T-cell (primary cell): ENCODE measurements around the gene TMC2. TPM values are rescaled to one million over a fixed set of nuclear protein-coding genes. Genes with fewer than 3 reads are reported as not detected.
"Not testable (repeated sequence)": the region's sequence is repeated elsewhere in the genome, so short reads cannot be mapped to it uniquely, and the experiment has no call there.

Experiments used
- ATAC-seq, 4 experiments: fragments of 200-7000 bp in 3 of 4; fragments of 150-1000 bp in 1 of 4; cut with Tn5 transposase; replicated peaks in 1 of 4; 1 replicate in 3 of 4; 2 replicates in 1 of 4; pipeline ENCODE4 v1.10.0; 2021; ENCODE audit warnings: moderate library complexity in 3 of 4, mild to moderate bottlenecking in 2 of 4, moderate number of reproducible peaks in 1 of 4
- CTCF ChIA-PET, 2 donors: fragments of 300-600 bp; sonication (Branson Sonifier 250); formaldehyde crosslinking; loops; one replicate each; lab custom pipeline; 2022; ENCODE audit warnings: antibody characterized with exemption in 2 of 2; lab: Charles Lee
- POLR2A ChIA-PET, 2 donors: fragments of 300-600 bp; sonication (Branson Sonifier 250); formaldehyde crosslinking; loops; one replicate each; lab custom pipeline; 2022; ENCODE audit warnings: antibody characterized with exemption in 2 of 2; lab: Charles Lee
- DNase-seq, 35 experiments: peaks; one replicate each; pipeline versions ENCODE4 v3.0.0 to v3.0.0-alpha.2; 2013 to 2023
- H3K27ac ChIP-seq: one replicate; pipeline ENCODE4 v1.5.1; 2013; ENCODE audit warnings: low read length
- H3K27me3 ChIP-seq, 2 experiments: replicated peaks in 1 of 2; 1 replicate in 1 of 2; 2 replicates in 1 of 2; pipeline versions ENCODE4 v1.6.1 to v1.7.0; 2013; ENCODE audit warnings: low read length in 1 of 2, mixed read lengths in 1 of 2; ENCODE audit not compliant: control insufficient read depth in 2 of 2, insufficient read depth in 2 of 2; ENCODE audit errors: extremely low read depth in 1 of 2
- H3K36me3 ChIP-seq, 2 donors: 1 replicate in 1 of 2; 2 replicates in 1 of 2; pipeline versions ENCODE4 v1.6.1 to v1.7.0; 2013; ENCODE audit warnings: low read length in 1 of 2; ENCODE audit not compliant: control insufficient read depth in 2 of 2, insufficient read depth in 1 of 2; ENCODE audit errors: extremely low read depth in 1 of 2
- H3K4me1 ChIP-seq, 2 experiments: 1 replicate in 1 of 2; 2 replicates in 1 of 2; pipeline versions ENCODE4 v1.6.1 to v1.7.0; 2013; ENCODE audit warnings: low read length in 2 of 2, mixed read lengths in 1 of 2; ENCODE audit not compliant: insufficient read depth in 2 of 2, control insufficient read depth in 1 of 2; ENCODE audit errors: extremely low read depth in 1 of 2
- H3K4me3 ChIP-seq, 2 donors: 1 replicate in 1 of 2; 2 replicates in 1 of 2; pipeline versions ENCODE4 v1.5.1 to v1.7.0; 2013; ENCODE audit warnings: mild to moderate bottlenecking in 2 of 2, low read length in 1 of 2, moderate library complexity in 1 of 2; ENCODE audit not compliant: control insufficient read depth in 1 of 2; ENCODE audit errors: extremely low read depth in 1 of 2
- H3K9me3 ChIP-seq: 2 replicates; pipeline ENCODE4 v1.7.0; 2013
- H3K27ac Mint-ChIP-seq, 2 donors: one replicate each; pipeline ENCODE4 v1.8.0; 2020 to 2021; ENCODE audit warnings: mild to moderate bottlenecking in 2 of 2, mixed read lengths in 2 of 2
- H3K27me3 Mint-ChIP-seq, 2 donors: one replicate each; pipeline ENCODE4 v1.8.0; 2021 to 2022; ENCODE audit warnings: mixed read lengths in 2 of 2
- H3K36me3 Mint-ChIP-seq: one replicate; pipeline ENCODE4 v1.8.0; 2021; ENCODE audit warnings: mixed read lengths
- H3K4me1 Mint-ChIP-seq, 3 donors: one replicate each; pipeline ENCODE4 v1.8.0; 2020 to 2022; ENCODE audit warnings: mixed read lengths in 3 of 3, mild to moderate bottlenecking in 1 of 3
- H3K4me3 Mint-ChIP-seq, 3 donors: one replicate each; pipeline ENCODE4 v1.8.0; 2020 to 2022; ENCODE audit warnings: mild to moderate bottlenecking in 3 of 3, mixed read lengths in 3 of 3, moderate library complexity in 3 of 3
- H3K9me3 Mint-ChIP-seq, 3 donors: one replicate each; pipeline ENCODE4 v1.8.0; 2020 to 2022; ENCODE audit warnings: mixed read lengths in 3 of 3
- WGBS: methylation state at CpG from one replicate; pipeline ENCODE4 v1.1.5; 2013; ENCODE audit warnings: missing lambda C conversion rate; ENCODE audit not compliant: insufficient coverage; 5-methylcytosine and 5-hydroxymethylcytosine counted together
- total RNA-seq, 35 experiments: library from RNA in 6 of 35; stranded (reverse) in 6 of 35; fragments of 120-200 nt in 1 of 35; gene quantifications; one replicate each; pipeline versions ENCODE4 v1.2.1 to v1.2.4 and lab custom pipeline; 2013 to 2026

TMC2 gene
- total RNA-seq, 5 donors from 2014 or later (not counting 1 experiment from before 2014, with no cell fraction given): not detected

DNA sequence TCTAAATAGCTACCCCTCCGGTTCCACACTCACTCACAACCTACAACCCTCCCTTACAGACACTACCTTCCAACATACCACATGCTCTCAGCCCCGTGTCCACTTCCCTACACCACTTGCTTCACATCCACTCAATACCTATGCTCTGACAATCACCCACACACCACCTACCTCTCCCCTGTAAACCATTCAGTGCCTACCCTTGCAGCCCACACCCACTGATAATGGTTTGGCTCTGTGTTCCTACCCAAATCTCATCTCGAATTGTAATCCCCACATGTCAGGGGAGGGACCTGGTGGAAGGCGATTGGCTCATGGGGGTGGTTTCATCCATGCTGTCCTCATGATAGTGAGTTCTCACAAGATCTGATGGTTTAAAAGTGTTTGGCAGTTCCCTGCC, 17.8 kb upstream of the TMC2 start:
- peaks cover 5 to 9% of the 10 kb centered on the region in 2 donors for H3K27me3 Mint-ChIP-seq
- no peak overlapping the region for H3K27ac Mint-ChIP-seq
- H3K4me1 ChIP-seq: peaks cover 0 to 3% of the 10 kb centered on the region in 2 experiments
- no peak overlapping the region for H3K27ac ChIP-seq
- ATAC-seq: no peak
- peaks cover 4 to 8% of the 10 kb centered on the region in 2 experiments for H3K27me3 ChIP-seq
- no peaks in the 10 kb centered on the region for H3K9me3 ChIP-seq
- H3K4me3 Mint-ChIP-seq: no peak overlapping the region
- peaks cover 4 to 9% (median 4%) of the 10 kb centered on the region in 3 donors for H3K4me1 Mint-ChIP-seq
- ChIA-PET POLR2A (no interaction called here), CTCF (interaction anchor here in 1 of 2 donors (0.5 to 1.0 kb wide), 2 partner anchors 146 to 187 kb away, joined by 3 read pairs; no protein-coding TSS in a partner anchor)
- no peak for DNase-seq
- no peak overlapping the region for H3K4me3 ChIP-seq
- H3K36me3 Mint-ChIP-seq: no peaks in the 10 kb centered on the region
- no peaks in the 10 kb centered on the region for H3K36me3 ChIP-seq
- no peaks in the 10 kb centered on the region for H3K9me3 Mint-ChIP-seq
- 82% methylated on average over 2 of the region's 4 CpGs for WGBS

DNA sequence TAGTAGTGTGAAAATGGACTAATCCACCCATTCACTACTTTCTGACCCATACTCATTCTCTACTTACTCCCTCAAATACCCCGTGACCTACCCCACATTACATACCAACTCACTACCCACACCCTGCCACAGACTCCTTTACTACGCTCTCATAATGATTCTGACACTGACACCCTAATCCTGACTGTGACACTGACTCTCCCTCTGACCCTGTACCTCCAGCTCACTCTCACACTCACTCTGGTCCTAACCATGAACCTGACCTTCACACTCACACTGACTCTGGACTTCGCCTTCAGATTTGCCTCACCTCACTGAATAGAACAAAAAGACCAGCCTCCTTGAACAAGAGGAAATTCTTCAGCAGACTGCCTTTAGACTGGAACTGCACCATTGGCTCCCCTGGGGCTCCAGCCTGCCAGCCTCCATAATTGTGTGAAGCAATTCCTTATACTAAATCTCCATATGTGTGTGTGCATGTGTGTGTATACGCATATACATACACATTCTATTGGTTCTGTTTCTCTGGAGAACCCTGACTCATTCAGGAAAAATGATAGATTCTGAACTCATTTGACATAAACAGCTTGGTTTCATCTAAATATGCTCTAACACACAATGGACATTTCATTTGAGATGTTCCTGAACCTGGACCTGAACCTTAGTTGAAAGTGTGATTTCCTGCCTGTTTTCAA, 17.1 kb upstream of the TMC2 start:
- Histone ChIP-seq H3K4me3 (no peak overlapping the region), H3K27ac (no peak overlapping the region), H3K4me1 (peaks cover 0 to 7% of the 10 kb centered on the region in 2 experiments), H3K9me3 (no peaks in the 10 kb centered on the region), H3K36me3 (no peaks in the 10 kb centered on the region), H3K27me3 (peaks cover 7 to 8% of the 10 kb centered on the region in 2 experiments)
- peaks cover 4 to 5% of the 10 kb centered on the region in 2 donors for H3K27me3 Mint-ChIP-seq
- 100% methylated on average over 2 of the region's 4 CpGs for WGBS
- H3K36me3 Mint-ChIP-seq: no peaks in the 10 kb centered on the region
- DNase-seq (no peak), ATAC-seq (no peak)
- no peaks in the 10 kb centered on the region for H3K9me3 Mint-ChIP-seq
- H3K27ac Mint-ChIP-seq: no peak overlapping the region
- ChIA-PET POLR2A (interaction anchor here in 1 of 2 donors (0.5 kb wide), 1 partner anchor 1300 kb away, joined by 6 read pairs; no protein-coding TSS in a partner anchor), CTCF (interaction anchor here in 1 of 2 donors (1.0 to 1.3 kb wide), 3 partner anchors 10 to 132 kb away, joined by 3 to 4 read pairs (median 3); no protein-coding TSS in a partner anchor)
- H3K4me3 Mint-ChIP-seq: no peak overlapping the region
- H3K4me1 Mint-ChIP-seq: peaks cover 5 to 9% (median 7%) of the 10 kb centered on the region in 3 donors

DNA sequence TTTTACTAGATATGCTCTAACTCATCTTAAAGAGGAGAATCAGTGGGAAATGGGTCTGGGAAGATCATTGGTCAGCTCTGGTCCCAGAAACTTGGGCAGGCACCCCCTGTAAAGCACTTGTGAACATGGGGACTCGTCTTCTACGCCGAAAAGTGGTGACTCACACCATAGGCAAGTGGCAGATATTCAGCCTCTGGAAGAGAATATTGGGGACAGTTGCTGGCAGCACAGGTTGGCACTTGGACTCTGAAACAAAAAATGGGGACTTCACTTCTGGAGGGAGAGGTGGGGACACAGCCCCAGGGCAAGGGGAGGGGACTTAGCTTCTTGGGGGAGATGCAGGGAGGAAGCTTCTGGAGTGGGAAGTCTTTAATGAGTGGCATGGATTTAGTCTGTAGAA, 15.8 kb upstream of the TMC2 start:
- Histone ChIP-seq H3K27ac (no peak overlapping the region), H3K4me1 (peaks cover 0 to 13% of the 10 kb centered on the region in 2 experiments), H3K27me3 (peaks cover 6 to 14% of the 10 kb centered on the region in 2 experiments), H3K4me3 (no peak overlapping the region), H3K9me3 (no peaks in the 10 kb centered on the region), H3K36me3 (no peaks in the 10 kb centered on the region)
- ChIA-PET POLR2A (no interaction called here), CTCF (interaction anchor here in 1 of 2 donors (0.7 to 1.3 kb wide), 5 partner anchors 9 to 131 kb away, joined by 3 to 6 read pairs (median 3); partner anchors contain the start of gene ZNF343)
- WGBS: no CpG with 5 or more reads among the region's 3 CpGs
- H3K9me3 Mint-ChIP-seq: no peaks in the 10 kb centered on the region
- H3K4me1 Mint-ChIP-seq: peaks cover 11 to 17% (median 16%) of the 10 kb centered on the region in 3 donors
- H3K27ac Mint-ChIP-seq: no peak overlapping the region
- ATAC-seq: no peak
- peaks cover 4 to 5% of the 10 kb centered on the region in 2 donors for H3K27me3 Mint-ChIP-seq
- H3K4me3 Mint-ChIP-seq: no peak overlapping the region
- no peak for DNase-seq
- no peaks in the 10 kb centered on the region for H3K36me3 Mint-ChIP-seq

DNA sequence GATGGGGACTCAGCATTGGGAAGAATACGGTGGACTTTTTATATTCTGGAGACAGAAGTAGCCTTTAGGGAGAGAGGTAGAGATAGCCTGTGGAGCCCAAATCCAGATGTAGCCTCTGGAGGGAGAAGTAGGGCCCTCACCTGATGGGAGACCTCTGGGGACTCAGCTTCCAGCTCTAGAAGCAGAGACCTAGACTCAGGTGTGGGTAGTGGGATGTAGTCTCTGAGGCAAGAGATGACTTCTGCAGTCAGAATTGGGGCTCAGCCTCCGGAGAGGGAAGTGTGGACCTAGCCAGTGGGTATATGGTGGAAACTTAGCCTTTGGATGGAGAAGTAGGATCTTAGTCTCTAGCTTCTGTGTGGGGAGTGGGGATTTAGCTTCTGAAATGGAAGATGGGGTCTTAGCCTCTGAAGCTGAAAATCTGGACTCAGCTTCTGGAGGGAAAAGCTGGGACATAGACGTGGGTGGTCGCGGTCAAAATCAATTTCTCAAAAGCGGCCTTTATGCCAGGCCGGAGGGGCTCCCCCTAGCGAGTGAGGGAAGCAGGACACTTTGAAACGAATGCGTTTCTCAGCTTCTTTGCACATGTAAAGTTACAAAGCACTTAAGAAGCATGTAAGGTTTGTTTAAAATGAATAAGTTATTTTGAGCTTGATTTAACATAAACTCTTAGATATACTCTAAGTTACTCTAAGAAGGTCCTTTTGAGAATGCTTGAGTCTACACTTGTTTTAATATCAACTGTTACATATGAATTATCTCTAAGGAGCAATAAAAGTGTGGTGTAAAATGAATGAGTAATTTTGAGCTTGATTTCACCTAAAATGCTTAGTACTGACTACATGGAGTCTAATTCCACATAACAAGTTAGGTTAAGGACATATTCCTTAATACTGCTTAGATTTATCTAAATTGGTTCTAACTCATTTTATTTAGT, 14.7 kb upstream of the TMC2 start:
- POLR2A ChIA-PET: interaction anchor here in 1 of 2 donors (0.7 kb wide), 1 partner anchor 24 kb away, joined by 3 read pairs; no protein-coding TSS in a partner anchor
- H3K9me3 ChIP-seq: no peaks in the 10 kb centered on the region
- Mint-ChIP-seq H3K9me3 (no peaks in the 10 kb centered on the region), H3K27me3 (peaks cover 4 to 5% of the 10 kb centered on the region in 2 donors), H3K27ac (no peak overlapping the region), H3K36me3 (no peaks in the 10 kb centered on the region), H3K4me1 (peaks cover 11 to 19% (median 16%) of the 10 kb centered on the region in 3 donors), H3K4me3 (no peak overlapping the region)
- CTCF ChIA-PET: interaction anchor here (0.6 to 3.5 kb wide), 13 partner anchors 8 to 480 kb away, joined by 3 to 31 read pairs (median 4); partner anchors contain the start of genes SNRPB (in 1 of the 2) and ZNF343 (in 1 of the 2)
- ATAC-seq: no peak
- H3K27ac ChIP-seq: no peak overlapping the region
- no peaks in the 10 kb centered on the region for H3K36me3 ChIP-seq
- peak in 26 of 35 experiments; percentile 15 to 71 (median 33) for DNase-seq
- peaks cover 1 to 14% of the 10 kb centered on the region in 2 experiments for H3K27me3 ChIP-seq
- no peak overlapping the region for H3K4me3 ChIP-seq
- WGBS: 24% methylated on average over 7 of the region's 10 CpGs
- H3K4me1 ChIP-seq: peaks cover 0 to 15% of the 10 kb centered on the region in 2 experiments

DNA sequence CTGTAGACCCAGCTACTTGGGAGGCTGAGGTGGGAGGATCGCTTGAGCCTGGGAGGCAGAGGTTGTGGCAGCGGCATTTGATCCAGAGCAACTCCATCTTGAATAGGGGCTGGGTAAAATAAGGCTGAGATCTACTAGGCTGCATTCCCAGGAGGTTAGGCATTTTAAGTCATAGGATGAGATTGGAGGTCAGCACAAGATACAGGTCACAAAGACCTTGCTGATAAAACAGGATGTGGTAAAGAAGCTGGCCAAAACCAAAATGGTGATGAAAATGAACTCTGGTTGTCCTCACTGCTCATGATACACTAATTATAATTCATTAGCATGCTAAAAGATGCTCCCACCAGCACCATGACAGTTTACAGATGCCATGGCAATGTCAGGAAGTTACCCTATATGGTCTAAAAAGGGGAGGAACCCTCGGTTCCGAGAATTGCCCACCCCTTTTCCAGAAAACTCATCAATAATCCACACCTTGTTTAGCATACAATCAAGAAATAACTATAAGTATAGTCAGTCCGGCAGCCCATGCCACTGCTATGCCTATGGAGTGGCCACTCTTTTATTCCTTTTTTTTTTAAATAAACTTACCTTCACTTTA, 13.4 kb upstream of the TMC2 start:
- H3K4me3 Mint-ChIP-seq, ATAC-seq, H3K27ac ChIP-seq, H3K4me3 ChIP-seq, H3K27me3 Mint-ChIP-seq, H3K36me3 Mint-ChIP-seq, H3K27ac Mint-ChIP-seq, H3K36me3 ChIP-seq, H3K9me3 Mint-ChIP-seq, DNase-seq, H3K27me3 ChIP-seq, H3K9me3 ChIP-seq: not testable (repeated sequence)
- H3K4me1 Mint-ChIP-seq: peaks cover 11 to 19% (median 16%) of the 10 kb centered on the region in 3 donors
- peaks cover 0 to 15% of the 10 kb centered on the region in 2 experiments for H3K4me1 ChIP-seq
- POLR2A ChIA-PET: interaction anchor here (0.6 to 0.7 kb wide), 2 partner anchors 14 to 23 kb away, joined by 3 to 5 read pairs; no protein-coding TSS in a partner anchor
- CTCF ChIA-PET: interaction anchor here (0.6 to 3.5 kb wide), 13 partner anchors 10 to 594 kb away, joined by 3 to 31 read pairs (median 5); partner anchors contain the start of genes SNRPB (in 1 of the 2) and ZNF343 (in 1 of the 2)
- WGBS: 92% methylated on average over 2 of the region's 5 CpGs
